Measurements from ENCODE around the gene NECAB3. TPM values are rescaled to one million over a fixed set of nuclear protein-coding genes. Genes with fewer than 3 reads are reported as not detected.

The NECAB3 gene
- total RNA-seq, 1 experiment from 2014 or later: 105 TPM

GRCh38 chr20:33713865-33714367 lies 39.7 kb upstream of the NECAB3 start:
- Histone ChIP-seq H3K4me1 (peaks cover 11% of the 10 kb centered on the region), H3K27me3 (replicated peaks; ENCODE audit: control insufficient read depth, insufficient read depth, low read length) (no peaks in the 10 kb centered on the region), H3K4me3 (ENCODE audit: low read depth, low read length) (no peak overlapping the region), H3K9me3 (no peaks in the 10 kb centered on the region), H3K36me3 (ENCODE audit: control insufficient read depth, insufficient read depth, low read length) (peaks cover 13% of the 10 kb centered on the region)
- H3K36me3 Mint-ChIP-seq (ENCODE audit: insufficient read depth, unreplicated experiment): no peaks in the 10 kb centered on the region
- H3K4me1 Mint-ChIP-seq (ENCODE audit: low read depth, unreplicated experiment): peaks cover 20% of the 10 kb centered on the region
- intact Hi-C loops (cut with micrococcal nuclease; ENCODE audit: unreplicated experiment): no loop called here
- no peaks in the 10 kb centered on the region for H3K27me3 Mint-ChIP-seq (ENCODE audit: insufficient read depth, unreplicated experiment)
- ChIA-PET CTCF (interaction anchor here (0.5 to 0.8 kb wide), 2 partner anchors 13 to 271 kb away, joined by 3 to 4 read pairs; partner anchors contain the start of gene SNTA1), POLR2A (no interaction called here)
- no peak for DNase-seq
- H3K9me3 Mint-ChIP-seq (ENCODE audit: unreplicated experiment): no peaks in the 10 kb centered on the region
- TF ChIP-seq CTCF (IDR thresholded peaks at IDR 0.05; ENCODE audit: insufficient read depth in 1 of 2, low read depth in 1 of 2, low read length in 1 of 2, severe bottlenecking in 1 of 2, unreplicated experiment in 1 of 2): no peak
- no TSS peak for BruUV-seq (replicated peaks)
- no peak overlapping the region for H3K4me3 Mint-ChIP-seq (ENCODE audit: unreplicated experiment)
- H3K27ac Mint-ChIP-seq (ENCODE audit: unreplicated experiment): no peak overlapping the region

GRCh38 chr20:33711446-33711738 lies 37.2 kb upstream of the NECAB3 start:
- peak overlapping the region; percentile 9 for H3K27ac Mint-ChIP-seq (ENCODE audit: unreplicated experiment)
- ChIA-PET CTCF (no interaction called here), POLR2A (no interaction called here)
- BruUV-seq (replicated peaks): no TSS peak
- Histone ChIP-seq H3K4me1 (peaks cover 9% of the 10 kb centered on the region), H3K27me3 (replicated peaks; ENCODE audit: control insufficient read depth, insufficient read depth, low read length) (no peaks in the 10 kb centered on the region), H3K9me3 (no peaks in the 10 kb centered on the region), H3K36me3 (ENCODE audit: control insufficient read depth, insufficient read depth, low read length) (peaks cover 13% of the 10 kb centered on the region), H3K4me3 (ENCODE audit: low read depth, low read length) (no peak overlapping the region)
- no peak overlapping the region for H3K4me3 Mint-ChIP-seq (ENCODE audit: unreplicated experiment)
- H3K27me3 Mint-ChIP-seq (ENCODE audit: insufficient read depth, unreplicated experiment): no peaks in the 10 kb centered on the region
- no peak for TF ChIP-seq CTCF (IDR thresholded peaks at IDR 0.05; ENCODE audit: insufficient read depth in 1 of 2, low read depth in 1 of 2, low read length in 1 of 2, severe bottlenecking in 1 of 2, unreplicated experiment in 1 of 2)
- intact Hi-C loops (cut with micrococcal nuclease; ENCODE audit: unreplicated experiment): no loop called here
- H3K36me3 Mint-ChIP-seq (ENCODE audit: insufficient read depth, unreplicated experiment): peaks cover 6% of the 10 kb centered on the region
- no peaks in the 10 kb centered on the region for H3K9me3 Mint-ChIP-seq (ENCODE audit: unreplicated experiment)
- H3K4me1 Mint-ChIP-seq (ENCODE audit: low read depth, unreplicated experiment): peaks cover 20% of the 10 kb centered on the region
- DNase-seq: no peak

- H3K36me3 ChIP-seq (ENCODE audit: control insufficient read depth, insufficient read depth, low read length): peaks cover 13% of the 10 kb centered on the region
- no peaks in the 10 kb centered on the region for H3K27me3 ChIP-seq (replicated peaks; ENCODE audit: control insufficient read depth, insufficient read depth, low read length)
- Mint-ChIP-seq H3K27ac (ENCODE audit: unreplicated experiment) (peak overlapping the region; percentile 9), H3K4me3 (ENCODE audit: unreplicated experiment) (no peak overlapping the region), H3K36me3 (ENCODE audit: insufficient read depth, unreplicated experiment) (peaks cover 6% of the 10 kb centered on the region), H3K4me1 (ENCODE audit: low read depth, unreplicated experiment) (peaks cover 20% of the 10 kb centered on the region), H3K27me3 (ENCODE audit: insufficient read depth, unreplicated experiment) (no peaks in the 10 kb centered on the region), H3K9me3 (ENCODE audit: unreplicated experiment) (no peaks in the 10 kb centered on the region)
- no peak for DNase-seq
- no TSS peak for BruUV-seq (replicated peaks)
- POLR2A ChIA-PET: no interaction called here
- H3K4me3 ChIP-seq (ENCODE audit: low read depth, low read length): no peak overlapping the region
- H3K4me1 ChIP-seq: peaks cover 9% of the 10 kb centered on the region
- CTCF ChIA-PET: no interaction called here
- H3K9me3 ChIP-seq: no peaks in the 10 kb centered on the region
- intact Hi-C loops (cut with micrococcal nuclease; ENCODE audit: unreplicated experiment): no loop called here
- no peak for TF ChIP-seq CTCF (IDR thresholded peaks at IDR 0.05; ENCODE audit: insufficient read depth in 1 of 2, low read depth in 1 of 2, low read length in 1 of 2, severe bottlenecking in 1 of 2, unreplicated experiment in 1 of 2)
Observed at GRCh38 chr20:33710681-33711445, 36.6 kb upstream of the NECAB3 start.

Data from Caco-2 (cell line).